GM13976 (cell line): ENCODE measurements around the gene COA8.

ENCODE experiments used
- DNase-seq: peaks from one replicate; pipeline ENCODE4 v3.0.0; 2012; ENCODE audit warnings: low spot score
- in situ Hi-C: fragments of 300-500 bp; cut with MboI; formaldehyde crosslinking; loops from one replicate; pipeline ENCODE4 v1.12.0; 2022; ENCODE audit warnings: low sequenced_read_pairs, mixed read lengths, inconsistent platforms; ENCODE audit not compliant: unreplicated experiment
- TF ChIP-seq, protein P1 (sequence below): IDR thresholded peaks from 2 replicates; pipeline ENCODE4 v1.5.1; 2012; ENCODE audit warnings: borderline replicate concordance, mild to moderate bottlenecking; ENCODE audit not compliant: insufficient read depth; ENCODE audit errors: extremely low read depth, missing control alignments, control extremely low read depth

The COA8 gene

DNA sequence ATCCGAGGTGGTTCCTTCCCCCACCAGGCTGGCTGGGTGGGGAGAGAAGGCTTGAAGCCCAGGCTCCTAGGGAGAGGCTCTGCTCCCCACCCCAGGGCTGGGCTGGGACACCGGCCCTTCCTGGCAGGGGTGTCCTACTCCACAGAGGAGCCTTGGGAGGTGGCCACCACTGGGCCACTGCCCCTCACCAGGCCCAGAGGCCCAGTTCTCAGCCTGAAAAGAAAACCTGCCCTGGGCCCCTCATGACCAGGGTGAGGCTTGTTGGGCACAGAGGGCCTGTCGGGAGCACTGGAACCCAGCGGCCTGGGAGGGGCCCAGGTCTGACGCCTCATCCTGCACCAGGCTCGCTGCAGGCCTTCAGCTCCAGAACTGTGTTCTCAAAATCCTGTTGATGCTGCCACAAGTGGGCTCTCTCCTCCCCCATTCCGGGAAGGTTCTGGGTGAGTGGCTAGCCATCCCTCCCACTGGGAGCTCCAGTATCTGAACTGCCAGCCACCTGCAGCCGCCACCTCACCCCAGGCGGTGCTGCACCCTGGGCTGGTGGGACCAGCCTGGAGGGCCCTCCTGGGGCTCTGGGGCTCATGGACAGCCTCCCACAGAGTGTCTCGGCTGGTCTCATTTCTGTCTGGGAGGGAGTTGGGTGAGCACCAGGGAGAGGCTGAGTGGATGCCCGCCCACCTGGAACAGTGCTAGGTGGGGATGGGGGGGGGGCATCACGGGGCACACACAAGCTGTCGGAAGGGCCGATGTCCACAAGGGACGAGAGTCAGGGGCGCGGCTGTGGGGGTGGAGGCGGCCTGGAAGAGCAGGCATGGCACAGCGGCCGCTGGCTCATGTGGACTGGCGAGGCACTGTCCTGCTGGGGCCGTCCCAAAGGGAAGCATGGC is 12.1 kb upstream of the COA8 start:
- TF ChIP-seq, protein P1, sequence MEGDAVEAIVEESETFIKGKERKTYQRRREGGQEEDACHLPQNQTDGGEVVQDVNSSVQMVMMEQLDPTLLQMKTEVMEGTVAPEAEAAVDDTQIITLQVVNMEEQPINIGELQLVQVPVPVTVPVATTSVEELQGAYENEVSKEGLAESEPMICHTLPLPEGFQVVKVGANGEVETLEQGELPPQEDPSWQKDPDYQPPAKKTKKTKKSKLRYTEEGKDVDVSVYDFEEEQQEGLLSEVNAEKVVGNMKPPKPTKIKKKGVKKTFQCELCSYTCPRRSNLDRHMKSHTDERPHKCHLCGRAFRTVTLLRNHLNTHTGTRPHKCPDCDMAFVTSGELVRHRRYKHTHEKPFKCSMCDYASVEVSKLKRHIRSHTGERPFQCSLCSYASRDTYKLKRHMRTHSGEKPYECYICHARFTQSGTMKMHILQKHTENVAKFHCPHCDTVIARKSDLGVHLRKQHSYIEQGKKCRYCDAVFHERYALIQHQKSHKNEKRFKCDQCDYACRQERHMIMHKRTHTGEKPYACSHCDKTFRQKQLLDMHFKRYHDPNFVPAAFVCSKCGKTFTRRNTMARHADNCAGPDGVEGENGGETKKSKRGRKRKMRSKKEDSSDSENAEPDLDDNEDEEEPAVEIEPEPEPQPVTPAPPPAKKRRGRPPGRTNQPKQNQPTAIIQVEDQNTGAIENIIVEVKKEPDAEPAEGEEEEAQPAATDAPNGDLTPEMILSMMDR, result no peak
- DNase-seq, result no peak
- in situ Hi-C loops, result no loop called here

DNA sequence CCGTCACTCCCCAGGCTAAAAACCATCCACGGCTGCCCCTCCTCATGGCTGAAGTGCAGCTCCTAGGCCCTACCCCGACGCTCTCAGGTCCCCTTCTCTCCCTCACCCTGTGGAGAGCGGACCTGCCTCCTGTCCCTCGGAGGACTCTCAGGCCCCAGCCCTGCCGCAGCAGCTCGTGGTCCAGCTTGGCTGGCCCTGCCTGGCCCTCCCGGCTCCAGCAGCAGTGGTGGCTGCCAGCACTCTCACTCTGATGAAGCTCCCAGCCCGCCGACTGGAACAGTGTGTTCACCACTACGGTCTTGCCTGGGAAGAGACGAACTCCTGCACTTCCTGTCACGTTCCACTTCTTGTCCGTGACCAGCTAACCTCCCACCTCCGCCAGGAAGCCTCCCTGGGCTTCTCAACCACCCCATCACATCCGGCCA is 11.4 kb upstream of the COA8 start:
- no peak for DNase-seq
- in situ Hi-C loops, result no loop called here
- TF ChIP-seq, protein P1, result no peak

DNA sequence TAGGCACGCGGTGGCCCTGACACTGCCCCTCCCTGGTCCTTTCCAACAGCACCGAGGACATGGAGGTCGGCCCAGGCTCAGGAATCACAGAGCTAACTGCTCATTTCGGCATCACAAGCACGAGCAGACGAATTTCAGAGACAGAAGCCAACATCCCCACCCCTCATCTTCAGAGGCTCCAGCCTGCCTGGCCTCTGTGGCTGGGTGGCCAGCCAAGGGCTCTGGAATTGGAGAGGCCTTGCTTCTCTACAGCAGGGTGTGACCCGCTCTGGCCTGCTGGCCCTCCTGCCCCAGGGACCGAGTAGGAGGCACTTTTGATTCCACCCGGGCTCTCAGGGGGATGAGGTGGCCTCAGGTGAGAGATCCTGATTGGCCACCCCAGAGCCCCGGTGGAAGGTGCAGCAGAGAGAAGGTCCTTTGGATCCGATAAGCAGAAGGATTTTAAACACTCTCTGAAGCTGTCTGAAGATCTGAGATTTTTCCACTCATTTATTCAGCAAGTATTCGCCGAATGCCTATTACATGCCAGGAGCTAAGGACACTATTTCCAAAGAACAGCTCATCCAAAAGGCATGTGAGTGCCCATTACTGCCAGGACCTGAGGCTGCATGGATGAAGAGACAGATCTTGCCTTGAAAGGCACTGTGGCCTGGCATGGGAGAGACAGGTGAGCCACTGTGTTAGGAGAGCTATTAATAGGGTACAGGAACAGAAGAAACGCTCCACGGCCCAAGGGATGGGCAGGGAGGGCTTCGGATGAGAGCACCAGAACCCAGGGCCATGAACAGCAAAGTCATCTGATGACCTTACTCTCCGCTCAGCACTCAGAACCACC is 10.5 kb upstream of the COA8 start:
- TF ChIP-seq, protein P1, result no peak
- in situ Hi-C loops, result no loop called here
- no peak for DNase-seq

DNA sequence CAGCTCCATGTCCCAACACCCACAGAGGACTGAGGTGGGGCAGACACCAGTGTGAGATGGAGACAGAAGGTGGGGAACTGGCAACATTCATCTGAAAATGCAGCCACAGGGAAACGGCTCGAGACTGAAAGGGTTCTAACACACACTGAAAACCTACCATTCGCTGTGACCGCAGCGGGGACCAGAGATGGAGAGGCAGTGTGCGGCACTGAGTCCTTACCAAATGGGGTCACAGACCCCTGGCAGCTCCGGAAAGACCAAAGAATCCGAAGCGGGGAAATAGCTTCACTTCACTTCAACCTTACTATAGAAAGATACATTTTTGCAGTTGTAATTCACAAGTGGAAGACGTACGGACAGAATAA is 9.9 kb upstream of the COA8 start:
- DNase-seq, result no peak
- in situ Hi-C loops, result no loop called here
- TF ChIP-seq, protein P1, result no peak

DNA sequence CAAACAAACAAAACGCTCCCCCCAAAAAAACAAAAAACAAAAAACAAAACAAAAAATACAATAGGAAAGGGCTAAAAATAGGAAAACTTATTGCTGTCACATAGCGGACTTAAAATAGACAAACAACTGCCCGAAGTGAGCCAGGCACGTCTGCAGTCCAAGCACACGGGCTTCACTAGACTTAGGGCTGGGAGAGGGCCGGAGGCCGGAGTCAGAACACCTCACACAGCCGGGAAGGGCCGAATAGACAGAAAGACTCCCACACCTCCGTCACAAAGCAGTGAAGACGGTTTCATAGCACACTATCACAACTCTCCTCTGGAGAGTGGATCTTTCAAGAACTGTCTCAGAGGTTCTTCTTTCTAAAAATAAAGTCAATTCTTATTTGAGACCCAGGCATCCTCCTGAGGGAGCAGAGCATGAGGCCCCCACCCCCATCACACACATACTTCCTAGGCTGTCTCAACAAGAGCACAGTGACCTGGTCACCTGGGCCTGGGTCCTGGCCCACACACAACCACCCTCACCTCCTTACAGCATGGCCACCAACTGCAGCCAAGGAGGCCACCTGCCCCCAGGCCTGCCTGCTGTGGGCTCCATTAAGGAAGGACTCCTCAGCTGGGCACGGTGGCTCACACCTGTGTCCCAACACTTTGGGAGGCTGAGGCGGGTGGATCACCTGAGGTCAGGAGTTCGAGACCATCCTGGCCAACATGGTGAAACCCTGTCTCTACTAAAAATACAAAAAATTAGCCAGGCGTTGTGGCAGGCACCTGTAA is 7.0 kb upstream of the COA8 start:
- in situ Hi-C loops, result loop anchor here (5.0 kb wide), 1 partner anchor 38 kb away; no protein-coding TSS in a partner anchor
- no peak for DNase-seq

More for the DNA sequence above, 7.0 kb upstream of the COA8 start:
- TF ChIP-seq, protein P1, result no peak
